Brain microvascular endothelial cell (primary cell): ENCODE results near the gene ATAD3C.
A peak's percentile ranks its signal among the peaks of the same experiment; 100 is the strongest.
"Not testable (repeated sequence)": the region's sequence is repeated elsewhere in the genome, so short reads cannot be mapped to it uniquely, and the experiment has no call there.

Experiments used
- DNase-seq: peaks from one replicate; pipeline ENCODE4 v3.0.0-alpha.2; 2020
- H3K27ac ChIP-seq: fragments of 250-450 bp; sonication (Bioruptor Pico); 2 replicates; pipeline ENCODE4 v1.5.1; 2020; ENCODE audit warnings: mild to moderate bottlenecking, moderate library complexity
- H3K27me3 ChIP-seq: fragments of 250-450 bp; sonication (Bioruptor Pico); replicated peaks from 2 replicates; pipeline ENCODE4 v1.5.1; 2020; ENCODE audit warnings: mild to moderate bottlenecking
- H3K36me3 ChIP-seq: fragments of 250-450 bp; sonication (Bioruptor Pico); replicated peaks from 2 replicates; pipeline ENCODE4 v1.5.1; 2020; ENCODE audit warnings: mild to moderate bottlenecking
- H3K4me3 ChIP-seq: 2 replicates; pipeline ENCODE4 v1.5.1; 2011; ENCODE audit warnings: low read depth, mild to moderate bottlenecking, control low read depth, low read length, moderate library complexity
- CTCF ChIP-seq: IDR thresholded peaks from 2 replicates; pipeline ENCODE4 v1.5.1; 2011; ENCODE audit warnings: low read depth, mild to moderate bottlenecking, moderate library complexity, low read length, control low read depth, inconsistent platforms; ENCODE audit errors: missing control alignments
- in situ Hi-C: cut with HindIII; loops from 2 replicates; pipeline ENCODE4 v1.10.0; 2017; ENCODE audit warnings: low sequenced_read_pairs, low pct_ligation_motif_present

ATAD3C gene

GRCh38 chr1:1439546-1440261, 9.8 kb upstream of the ATAD3C start:
- DNase-seq, result no peak
- no peaks in the 10 kb centered on the region for H3K36me3 ChIP-seq
- H3K27me3 ChIP-seq, result no peaks in the 10 kb centered on the region
- TF ChIP-seq CTCF, result no peak
- no peak overlapping the region for H3K27ac ChIP-seq
- no peak overlapping the region for H3K4me3 ChIP-seq
- in situ Hi-C loops, result no loop called here

DNA sequence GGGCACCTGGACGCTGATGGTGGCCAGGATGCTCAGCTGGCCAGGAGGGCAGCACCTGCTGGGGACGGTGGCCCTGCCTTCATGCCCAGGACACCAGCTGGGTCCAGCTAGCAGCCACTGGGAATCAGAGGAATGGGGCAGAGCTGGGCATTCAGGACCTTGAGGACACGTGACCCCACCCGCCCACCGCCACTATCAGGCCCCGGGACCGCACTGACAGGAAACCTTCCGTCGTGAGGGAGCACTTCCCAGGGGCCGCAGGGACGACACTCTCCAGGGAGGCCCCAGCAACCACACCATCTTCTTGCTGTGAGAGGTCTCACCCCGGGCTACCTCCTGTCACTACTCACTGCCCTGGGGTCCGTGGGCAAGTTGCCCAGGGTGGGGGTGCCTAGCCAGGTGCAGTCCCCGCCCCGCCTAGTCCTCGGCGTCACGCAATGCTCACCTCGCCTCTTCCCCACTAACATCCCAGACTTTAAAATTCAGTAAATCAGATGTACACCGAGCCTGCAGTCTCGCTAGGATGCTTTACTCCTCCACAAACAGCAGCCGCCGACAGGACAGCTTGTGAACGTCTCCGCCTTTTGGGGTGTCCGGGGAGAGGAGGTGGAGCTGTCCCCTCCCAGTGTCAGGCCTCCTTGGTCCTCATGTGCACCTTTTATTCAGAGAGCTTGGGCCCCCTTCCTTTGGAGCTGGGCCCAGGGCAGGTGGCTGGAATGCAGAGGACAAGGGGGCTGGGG, 9.1 kb upstream of the ATAD3C start:
- H3K27ac ChIP-seq, result no peak overlapping the region
- H3K4me3 ChIP-seq, result no peak overlapping the region
- no peaks in the 10 kb centered on the region for H3K36me3 ChIP-seq
- no peak for DNase-seq
- in situ Hi-C loops, result no loop called here
- no peaks in the 10 kb centered on the region for H3K27me3 ChIP-seq
- no peak for TF ChIP-seq CTCF

- DNase-seq, result no peak
- H3K27ac ChIP-seq, result no peak overlapping the region
- peak; percentile 90 for TF ChIP-seq CTCF
- no peaks in the 10 kb centered on the region for H3K27me3 ChIP-seq
- in situ Hi-C loops, result no loop called here
- H3K4me3 ChIP-seq, result no peak overlapping the region
- no peaks in the 10 kb centered on the region for H3K36me3 ChIP-seq
Observed at GRCh38 chr1:1441002-1441888, 8.2 kb upstream of the ATAD3C start.

DNA sequence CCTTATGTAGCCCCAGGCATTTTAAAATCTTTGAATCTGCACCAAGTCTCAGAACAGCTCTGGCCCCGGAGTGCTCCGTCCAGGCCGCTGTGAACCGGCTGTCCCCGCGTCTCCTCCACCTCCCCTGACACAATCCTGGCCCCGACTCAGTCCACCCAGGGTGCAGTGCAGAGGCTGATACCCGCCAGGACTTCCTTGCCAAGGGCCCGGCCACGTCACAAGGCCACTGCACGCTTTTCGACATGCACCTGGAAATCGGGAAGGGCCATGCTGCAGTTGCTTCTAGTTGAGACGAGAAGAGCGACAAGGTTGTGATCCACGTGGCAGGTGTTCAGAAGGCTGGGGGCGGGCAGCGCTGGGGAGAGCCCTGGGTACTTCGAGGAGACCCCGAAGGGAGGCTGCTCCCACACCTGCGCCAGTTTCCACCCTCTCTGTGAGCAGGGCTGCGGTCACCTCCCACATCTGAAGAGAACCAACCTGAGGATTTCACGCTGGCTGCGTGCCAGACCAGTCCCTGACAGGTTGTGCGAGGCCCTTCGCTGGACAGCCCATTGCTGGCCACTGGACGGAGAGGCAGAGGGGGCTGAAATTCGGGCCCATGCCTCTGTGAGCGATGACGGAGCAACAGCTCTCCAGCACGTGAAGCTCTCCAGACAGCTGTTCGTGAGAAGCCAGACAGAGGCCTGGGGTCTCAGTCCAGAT, 7.3 kb upstream of the ATAD3C start:
- no peak for DNase-seq
- Histone ChIP-seq H3K36me3 (no peaks in the 10 kb centered on the region), H3K4me3 (no peak overlapping the region), H3K27ac (no peak overlapping the region), H3K27me3 (no peaks in the 10 kb centered on the region)
- TF ChIP-seq CTCF, result no peak
- in situ Hi-C loops, result no loop called here

- H3K27me3 ChIP-seq, DNase-seq, in situ Hi-C loops, H3K4me3 ChIP-seq, H3K27ac ChIP-seq, H3K36me3 ChIP-seq: not testable (repeated sequence)
Observed at GRCh38 chr1:1446631-1447030, 2.9 kb upstream of the ATAD3C start.

DNA sequence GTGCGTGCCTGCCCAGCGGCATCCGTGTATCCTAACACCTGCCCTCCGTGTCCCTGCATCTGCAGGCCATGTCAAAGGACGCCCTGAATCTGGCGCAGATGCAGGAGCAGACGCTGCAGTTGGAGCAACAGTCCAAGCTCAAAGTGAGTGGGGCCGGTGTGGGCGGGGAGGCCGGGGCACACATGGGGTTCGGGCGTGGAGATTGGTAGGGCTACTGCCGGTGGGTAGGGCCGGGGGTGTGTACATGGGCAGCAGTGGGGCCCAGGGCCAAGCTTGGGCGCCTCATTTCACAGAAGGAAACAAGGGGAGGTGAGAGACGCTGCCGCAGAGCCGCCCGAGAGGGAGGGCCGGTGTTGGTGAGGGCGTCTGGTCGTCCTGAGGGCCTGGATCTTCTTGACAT, 1.1 kb downstream of the ATAD3C start:
- in situ Hi-C loops, H3K27ac ChIP-seq, H3K27me3 ChIP-seq, H3K36me3 ChIP-seq, DNase-seq, H3K4me3 ChIP-seq: not testable (repeated sequence)
